Activated naive CD8-positive, alpha-beta T cell treated with anti-CD3 and anti-CD28 coated beads, Interleukin-2, amount 50 U/mL, for 24 hours (primary cell): ENCODE measurements around the gene CRACR2A.

ENCODE experiments used
- ATAC-seq: fragments of 150-1000 bp; cut with Tn5 transposase; one replicate; pipeline ENCODE4 v1.10.0; 2021
- DNase-seq: peaks from one replicate; pipeline ENCODE4 v3.0.0; 2021
- H3K27ac Mint-ChIP-seq: one replicate; pipeline ENCODE4 v1.8.0; 2021; ENCODE audit warnings: mild to moderate bottlenecking, mixed read lengths
- H3K27me3 Mint-ChIP-seq: one replicate; pipeline ENCODE4 v1.8.0; 2021; ENCODE audit warnings: mixed read lengths
- H3K36me3 Mint-ChIP-seq: one replicate; pipeline ENCODE4 v1.8.0; 2021; ENCODE audit warnings: low read depth, mixed read lengths
- H3K4me1 Mint-ChIP-seq: one replicate; pipeline ENCODE4 v1.8.0; 2021; ENCODE audit warnings: mixed read lengths
- H3K4me3 Mint-ChIP-seq: one replicate; pipeline ENCODE4 v1.8.0; 2021; ENCODE audit warnings: mild to moderate bottlenecking, moderate library complexity, mixed read lengths
- H3K9me3 Mint-ChIP-seq: one replicate; pipeline ENCODE4 v1.8.0; 2021; ENCODE audit warnings: mixed read lengths

CRACR2A gene

DNA sequence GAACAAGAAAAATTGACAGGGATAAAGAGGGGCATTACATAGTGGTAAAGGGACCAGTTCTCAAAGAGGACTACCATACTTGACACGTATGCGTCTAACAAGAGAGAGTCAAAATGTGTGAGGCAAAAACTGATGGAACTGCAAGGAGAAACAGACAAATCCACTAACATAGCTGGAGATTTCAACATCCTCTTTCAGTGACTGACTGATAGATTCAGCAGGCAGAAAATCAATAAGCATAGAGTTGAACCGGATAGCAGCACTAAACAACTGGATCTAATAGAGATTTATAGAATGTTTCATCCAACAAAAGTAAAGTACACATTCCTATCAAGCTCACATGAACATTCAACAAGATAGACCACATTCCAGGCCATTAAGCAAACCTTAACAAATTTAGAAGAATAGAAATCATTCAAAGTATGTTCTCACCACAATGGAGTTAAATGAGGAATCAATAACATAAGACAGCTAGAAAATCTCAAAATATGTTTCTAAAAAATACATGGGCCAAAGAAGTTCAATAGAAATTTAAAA is 16.1 kb upstream of the CRACR2A start:
- Mint-ChIP-seq H3K36me3 (no peaks in the 10 kb centered on the region), H3K27me3 (no peaks in the 10 kb centered on the region), H3K4me1 (peaks cover 2% of the 10 kb centered on the region), H3K27ac (no peak overlapping the region), H3K4me3 (no peak overlapping the region), H3K9me3 (no peaks in the 10 kb centered on the region)
- ATAC-seq (no peak), DNase-seq (no peak)

DNA sequence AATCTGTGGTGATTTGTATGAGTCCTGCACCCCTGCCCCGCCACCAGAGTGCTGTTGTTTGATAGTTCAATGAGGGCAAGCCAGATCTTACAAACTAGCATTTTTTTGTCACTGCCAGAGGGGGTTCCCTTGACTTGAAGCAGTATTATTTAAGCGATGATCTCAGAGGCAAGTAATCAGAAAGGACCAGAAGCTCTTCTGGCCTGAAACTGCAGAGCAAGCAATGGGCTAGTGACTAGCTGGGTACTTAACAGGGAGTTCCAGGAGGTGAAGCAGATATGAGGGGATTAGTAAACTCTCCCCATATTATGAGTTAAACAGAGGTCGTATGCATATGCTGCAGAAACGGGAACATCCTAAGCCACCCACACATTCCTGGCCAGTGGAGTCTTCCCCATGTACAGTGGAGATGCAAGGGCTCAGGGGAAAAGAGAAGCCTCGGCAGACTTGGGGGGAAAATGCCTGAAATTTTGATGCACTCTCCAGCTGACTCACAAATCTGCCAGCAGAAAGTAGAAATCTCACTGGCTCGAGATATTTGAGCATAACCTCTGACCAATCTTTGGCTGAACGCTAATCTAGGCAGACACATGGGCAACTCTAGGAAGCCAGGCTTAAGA is 8.3 kb upstream of the CRACR2A start:
- no peaks in the 10 kb centered on the region for H3K4me1 Mint-ChIP-seq
- DNase-seq = no peak
- H3K36me3 Mint-ChIP-seq = peaks cover 3% of the 10 kb centered on the region
- H3K27ac Mint-ChIP-seq = no peak overlapping the region
- no peak overlapping the region for H3K4me3 Mint-ChIP-seq
- no peaks in the 10 kb centered on the region for H3K27me3 Mint-ChIP-seq
- no peak for ATAC-seq
- H3K9me3 Mint-ChIP-seq = no peaks in the 10 kb centered on the region

DNA sequence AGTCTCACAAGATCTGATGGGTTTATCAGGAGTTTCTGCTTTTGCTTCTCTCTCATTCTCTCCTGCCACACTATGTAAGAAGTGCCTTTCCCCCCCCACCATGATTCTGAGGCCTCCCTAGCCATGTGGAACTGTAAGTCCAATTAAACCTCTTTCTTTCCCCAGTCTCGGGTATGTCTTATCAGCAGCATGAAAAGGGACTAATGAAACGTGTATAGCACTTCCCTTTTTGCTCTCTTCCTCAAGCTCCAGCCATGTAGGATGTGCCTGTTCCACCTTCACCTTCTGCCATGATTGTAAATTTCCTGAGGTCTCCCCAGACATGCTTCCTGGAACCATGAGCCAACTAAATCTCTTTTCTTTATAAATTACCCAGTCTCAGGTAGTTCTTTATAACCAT is 7.0 kb upstream of the CRACR2A start:
- Mint-ChIP-seq H3K27me3 (no peaks in the 10 kb centered on the region), H3K9me3 (no peaks in the 10 kb centered on the region), H3K4me1 (peaks cover 3% of the 10 kb centered on the region), H3K4me3 (no peak overlapping the region), H3K36me3 (peaks cover 3% of the 10 kb centered on the region), H3K27ac (no peak overlapping the region)
- DNase-seq (no peak), ATAC-seq (no peak)

DNA sequence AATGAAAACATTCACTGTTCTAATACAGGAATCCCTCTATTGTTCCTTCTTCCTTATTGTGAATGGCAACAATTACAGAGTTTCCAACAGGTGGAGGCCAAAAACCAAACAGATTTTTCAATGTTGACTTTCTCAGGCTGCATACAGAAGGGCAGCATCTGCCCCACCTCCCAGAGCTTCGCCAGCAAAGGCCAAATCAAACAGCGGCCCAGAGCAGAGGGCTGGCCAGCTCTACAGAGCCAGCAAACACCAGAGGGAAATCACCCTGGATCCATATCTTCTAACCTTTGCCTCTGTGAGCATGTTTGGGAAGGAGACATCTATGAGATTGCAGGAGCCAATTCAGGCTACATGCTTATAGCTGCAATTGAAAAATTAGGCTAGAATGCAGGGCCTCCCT is 4.4 kb upstream of the CRACR2A start:
- no peak overlapping the region for H3K4me3 Mint-ChIP-seq
- H3K9me3 Mint-ChIP-seq = no peaks in the 10 kb centered on the region
- no peak overlapping the region for H3K27ac Mint-ChIP-seq
- no peak for ATAC-seq
- DNase-seq = no peak
- H3K4me1 Mint-ChIP-seq = peaks cover 21% of the 10 kb centered on the region
- peaks cover 6% of the 10 kb centered on the region for H3K36me3 Mint-ChIP-seq
- H3K27me3 Mint-ChIP-seq = no peaks in the 10 kb centered on the region

DNA sequence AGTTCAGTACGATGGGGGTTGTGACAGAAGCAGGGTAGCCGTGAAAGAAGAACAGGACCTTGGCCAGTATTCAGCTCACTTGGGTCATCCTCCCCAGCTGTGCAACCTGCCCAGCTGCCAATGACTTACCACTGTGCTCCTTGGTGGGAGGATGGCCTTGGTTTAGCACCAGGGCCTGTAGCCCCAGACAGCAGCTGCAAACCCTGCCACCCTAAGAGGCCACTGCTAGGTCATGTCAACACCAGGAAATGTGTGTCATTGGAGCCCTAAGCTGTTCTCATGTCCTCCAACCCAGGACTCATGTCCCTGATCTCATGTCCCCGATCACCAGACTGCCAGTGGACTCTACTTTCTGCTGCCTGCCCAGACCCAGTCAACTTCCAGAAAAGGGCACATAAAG is 3.0 kb upstream of the CRACR2A start:
- DNase-seq = no peak
- no peak overlapping the region for H3K27ac Mint-ChIP-seq

DNA sequence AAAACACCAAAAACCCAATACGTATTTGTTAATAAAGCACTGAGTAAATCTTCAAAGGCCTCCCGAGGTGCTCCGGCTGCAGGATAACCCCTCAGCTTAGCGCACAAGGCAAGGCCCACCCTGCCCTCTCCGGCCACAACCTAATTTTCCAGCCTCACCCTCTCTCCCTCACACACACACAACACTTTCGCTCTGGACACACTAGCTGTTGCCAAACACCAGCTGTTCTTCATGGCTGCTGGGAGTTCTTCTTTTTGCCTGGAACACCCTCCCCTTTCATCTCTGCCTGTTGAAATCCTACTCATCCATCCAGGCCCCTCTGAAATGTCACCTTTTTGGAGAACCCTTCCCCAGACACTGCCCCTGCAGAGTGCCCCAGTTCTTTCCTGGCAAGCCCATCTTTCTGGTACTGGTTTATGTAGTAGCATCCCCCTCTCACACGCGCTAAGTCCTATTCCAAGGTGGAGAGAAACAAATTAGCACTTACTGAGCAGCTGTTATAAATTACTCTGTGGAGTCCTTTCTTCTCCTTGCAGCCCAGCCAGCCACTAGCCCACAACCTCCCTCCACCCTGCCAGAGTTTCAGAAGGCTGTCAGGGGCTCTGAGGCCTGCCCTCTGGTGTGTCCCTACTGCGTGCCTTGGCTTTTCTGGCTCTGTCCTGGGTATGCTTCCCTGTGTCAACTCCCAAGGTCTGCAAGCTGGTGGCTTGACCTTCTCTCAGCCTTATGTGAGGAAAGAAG is 805 bp upstream of the CRACR2A start:
- no peaks in the 10 kb centered on the region for H3K27me3 Mint-ChIP-seq
- DNase-seq (peak; percentile 27), ATAC-seq (no peak)

More for the DNA sequence above, 3.0 kb upstream of the CRACR2A start:
- Mint-ChIP-seq H3K4me1 (peaks cover 35% of the 10 kb centered on the region), H3K4me3 (no peak overlapping the region), H3K9me3 (no peaks in the 10 kb centered on the region), H3K36me3 (peaks cover 13% of the 10 kb centered on the region), H3K27me3 (no peaks in the 10 kb centered on the region)
- no peak for ATAC-seq

DNA sequence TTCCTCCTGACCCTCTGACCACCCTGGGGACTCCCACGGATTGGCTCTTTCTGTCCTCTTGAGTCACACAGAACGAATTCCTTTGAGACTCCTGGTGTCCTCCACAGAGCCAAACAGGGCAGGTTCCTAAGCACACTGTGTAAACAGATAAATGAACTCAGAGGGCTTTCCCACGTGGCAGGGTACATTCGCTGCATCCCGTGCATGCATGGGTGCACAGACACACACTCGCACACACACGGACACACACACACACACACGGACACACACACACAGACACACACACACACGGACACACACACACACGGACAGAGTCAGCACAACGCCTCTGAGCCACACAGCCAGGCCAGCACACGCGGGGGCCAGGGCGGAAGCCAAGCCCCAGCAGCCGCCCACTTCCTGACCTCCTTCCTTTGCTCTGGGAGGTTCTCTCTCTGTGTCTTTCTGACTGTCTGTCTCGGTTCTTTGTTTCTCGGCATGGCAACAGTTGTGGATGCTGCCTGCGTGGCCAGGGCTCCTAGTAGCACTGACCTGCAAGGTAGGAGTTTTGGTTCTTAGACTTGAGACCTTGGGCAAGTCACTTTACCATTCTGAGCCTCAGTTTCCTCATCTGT is 706 bp downstream of the CRACR2A start:
- DNase-seq (peak; percentile 70), ATAC-seq (peak; percentile 73)
- H3K4me1 Mint-ChIP-seq = peaks cover 61% of the 10 kb centered on the region
- peaks cover 31% of the 10 kb centered on the region for H3K36me3 Mint-ChIP-seq
- H3K27me3 Mint-ChIP-seq = no peaks in the 10 kb centered on the region
- H3K27ac Mint-ChIP-seq = peak overlapping the region; percentile 98
- peak overlapping the region; percentile 97 for H3K4me3 Mint-ChIP-seq
- no peaks in the 10 kb centered on the region for H3K9me3 Mint-ChIP-seq

More for the DNA sequence above, 805 bp upstream of the CRACR2A start:
- Mint-ChIP-seq H3K4me3 (peak overlapping the region; percentile 97), H3K36me3 (peaks cover 29% of the 10 kb centered on the region), H3K4me1 (peaks cover 51% of the 10 kb centered on the region), H3K27ac (peak overlapping the region; percentile 98), H3K9me3 (no peaks in the 10 kb centered on the region)

DNA sequence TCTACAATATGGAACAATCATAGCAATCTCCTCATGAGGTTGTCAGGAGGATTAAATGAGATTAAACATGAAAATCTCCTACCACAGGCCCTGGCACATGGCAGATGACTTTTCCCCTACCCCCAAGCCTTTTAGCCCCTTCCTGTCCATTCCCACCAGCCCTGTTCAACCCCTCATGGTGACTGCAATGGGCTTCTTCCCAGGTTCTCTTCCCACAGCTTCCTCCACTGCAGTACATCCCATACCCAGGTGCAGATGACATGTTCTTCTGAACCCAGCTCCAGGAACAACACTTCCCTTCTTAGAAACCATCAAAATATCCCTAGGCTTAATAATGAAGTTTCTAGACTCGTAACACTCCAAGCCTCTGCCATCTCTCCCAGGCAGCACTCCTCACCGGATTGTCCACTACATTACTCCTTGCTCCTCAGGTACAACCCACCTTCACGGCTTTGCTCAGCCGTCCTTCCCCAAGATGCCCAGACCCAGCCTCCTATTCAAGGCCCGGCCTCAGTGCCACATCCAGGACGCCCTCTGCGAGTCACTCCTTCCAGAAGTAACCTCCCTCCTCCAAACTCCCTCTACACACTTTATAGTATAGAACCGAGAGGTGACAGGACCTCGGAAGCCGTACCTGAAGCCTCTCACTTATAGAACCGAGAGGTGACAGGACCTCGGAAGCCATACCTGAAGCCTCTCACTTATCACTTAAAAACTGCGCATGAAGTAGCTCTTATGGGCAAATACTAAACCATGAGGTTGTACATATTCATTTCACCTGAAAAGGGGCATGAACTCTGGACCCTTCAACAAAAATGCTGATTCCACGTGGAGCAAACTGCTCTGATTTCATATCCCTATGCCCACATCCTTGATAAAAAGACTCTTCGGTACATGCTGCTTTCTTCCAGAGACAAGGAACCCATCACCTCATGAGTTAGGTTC is 1.5 kb downstream of the CRACR2A start:
- Mint-ChIP-seq H3K4me3 (peak overlapping the region; percentile 97), H3K27me3 (no peaks in the 10 kb centered on the region), H3K4me1 (peaks cover 64% of the 10 kb centered on the region), H3K36me3 (peaks cover 38% of the 10 kb centered on the region), H3K9me3 (no peaks in the 10 kb centered on the region), H3K27ac (peak overlapping the region; percentile 98)
- ATAC-seq (no peak), DNase-seq (no peak)

DNA sequence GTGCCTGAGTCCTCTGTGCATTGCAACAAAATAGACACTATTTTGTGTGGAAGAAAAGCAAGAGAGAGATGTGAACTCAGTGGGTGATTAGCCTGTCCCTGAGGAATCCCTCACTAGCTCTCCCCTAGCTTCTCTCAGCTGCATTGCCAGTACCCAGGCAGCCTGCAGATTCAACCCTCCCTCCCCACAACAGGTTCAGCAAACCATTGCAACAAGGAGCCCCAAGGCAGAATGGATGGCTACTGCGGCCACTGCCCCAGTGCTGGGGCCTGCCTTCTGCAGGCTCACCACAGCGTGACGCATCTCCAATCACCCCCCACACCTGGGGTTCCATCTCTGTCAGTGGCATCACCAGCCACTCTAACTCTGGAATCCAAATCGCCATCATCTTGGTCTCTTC is 2.3 kb downstream of the CRACR2A start:
- H3K9me3 Mint-ChIP-seq = no peaks in the 10 kb centered on the region
- H3K36me3 Mint-ChIP-seq = peaks cover 43% of the 10 kb centered on the region
- peak overlapping the region; percentile 98 for H3K27ac Mint-ChIP-seq
- DNase-seq (no peak), ATAC-seq (no peak)
- peaks cover 67% of the 10 kb centered on the region for H3K4me1 Mint-ChIP-seq
- no peaks in the 10 kb centered on the region for H3K27me3 Mint-ChIP-seq
- H3K4me3 Mint-ChIP-seq = peak overlapping the region; percentile 97

DNA sequence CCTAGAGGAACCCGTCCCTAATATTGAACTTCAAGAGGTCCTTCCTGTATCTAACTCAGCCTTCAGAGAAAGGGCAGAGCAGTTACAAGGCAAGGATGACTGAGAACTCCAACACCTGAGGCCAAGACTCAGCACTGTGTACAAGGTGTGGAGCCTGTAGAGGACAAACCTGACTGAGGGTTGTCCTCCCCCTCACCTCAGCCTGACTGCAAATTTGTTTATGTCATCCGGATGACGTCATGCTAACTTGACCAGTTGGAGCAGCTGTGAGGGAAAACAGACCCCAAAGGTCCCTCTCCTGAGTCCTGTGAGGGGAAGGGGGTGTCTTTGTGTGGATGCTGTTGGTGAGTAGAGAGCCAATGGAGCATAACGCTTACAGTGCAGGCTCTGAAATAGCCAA is 4.3 kb downstream of the CRACR2A start:
- no peaks in the 10 kb centered on the region for H3K27me3 Mint-ChIP-seq
- H3K27ac Mint-ChIP-seq = no peak overlapping the region
- no peaks in the 10 kb centered on the region for H3K9me3 Mint-ChIP-seq
- peaks cover 70% of the 10 kb centered on the region for H3K4me1 Mint-ChIP-seq
- no peak for ATAC-seq
- DNase-seq = no peak
- peaks cover 56% of the 10 kb centered on the region for H3K36me3 Mint-ChIP-seq
- no peak overlapping the region for H3K4me3 Mint-ChIP-seq

DNA sequence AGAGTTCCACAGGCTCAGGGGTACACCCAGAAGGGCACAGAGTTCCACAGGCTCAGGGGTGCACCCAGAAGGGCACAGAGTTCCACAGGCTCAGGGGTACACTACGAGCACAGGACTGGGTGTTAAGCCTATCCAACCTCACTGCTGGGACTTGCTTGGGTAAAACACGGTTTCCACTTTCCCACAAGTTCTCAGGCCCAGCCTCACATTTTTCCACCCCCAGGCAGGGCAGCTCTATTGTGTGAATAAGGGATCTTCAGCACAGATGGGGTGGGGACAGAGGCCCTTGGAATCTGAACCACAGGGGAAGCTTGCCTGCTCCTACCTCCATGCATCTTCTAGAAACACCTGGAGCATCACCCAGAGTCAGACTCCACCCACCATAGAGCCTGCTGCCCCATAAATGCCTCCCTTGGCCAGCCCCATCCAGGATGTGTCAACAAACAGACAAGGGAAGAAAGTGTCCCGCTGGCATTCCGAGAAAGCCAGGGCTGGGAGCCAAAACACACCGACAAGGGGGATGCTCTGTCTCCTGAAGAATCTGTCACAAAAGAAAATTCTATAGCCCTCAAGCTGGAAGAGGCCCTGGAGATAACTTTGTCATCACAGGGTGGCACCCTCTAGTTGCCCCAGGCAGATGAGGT is 4.8 kb downstream of the CRACR2A start:
- DNase-seq = no peak
- ATAC-seq = no peak
- Mint-ChIP-seq H3K4me1 (peaks cover 71% of the 10 kb centered on the region), H3K9me3 (no peaks in the 10 kb centered on the region), H3K36me3 (peaks cover 56% of the 10 kb centered on the region), H3K27ac (no peak overlapping the region), H3K4me3 (no peak overlapping the region), H3K27me3 (no peaks in the 10 kb centered on the region)

DNA sequence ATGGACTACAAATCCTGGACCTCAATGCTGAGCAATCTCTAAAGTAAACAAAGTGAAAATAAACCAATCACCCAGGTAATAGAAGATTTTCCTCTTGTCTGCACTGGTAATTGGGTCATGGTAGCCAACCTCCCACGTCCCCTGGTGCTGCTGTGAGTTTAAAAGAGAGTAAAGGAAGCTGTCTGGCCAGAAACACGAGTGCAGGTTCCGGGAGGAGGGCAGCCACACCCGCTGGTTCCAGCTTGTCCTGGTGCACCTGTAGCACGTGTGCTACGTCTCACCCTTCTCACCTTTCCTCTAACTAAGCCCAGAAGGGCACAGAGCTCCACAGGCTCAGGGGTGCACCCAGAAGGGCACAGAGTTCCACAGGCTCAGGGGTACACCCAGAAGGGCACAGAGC is 5.4 kb downstream of the CRACR2A start:
- H3K4me1 Mint-ChIP-seq = peaks cover 73% of the 10 kb centered on the region
- DNase-seq = no peak
- H3K27ac Mint-ChIP-seq = no peak overlapping the region
- no peaks in the 10 kb centered on the region for H3K27me3 Mint-ChIP-seq
- no peak overlapping the region for H3K4me3 Mint-ChIP-seq
- ATAC-seq = no peak
- peaks cover 61% of the 10 kb centered on the region for H3K36me3 Mint-ChIP-seq
- no peaks in the 10 kb centered on the region for H3K9me3 Mint-ChIP-seq

DNA sequence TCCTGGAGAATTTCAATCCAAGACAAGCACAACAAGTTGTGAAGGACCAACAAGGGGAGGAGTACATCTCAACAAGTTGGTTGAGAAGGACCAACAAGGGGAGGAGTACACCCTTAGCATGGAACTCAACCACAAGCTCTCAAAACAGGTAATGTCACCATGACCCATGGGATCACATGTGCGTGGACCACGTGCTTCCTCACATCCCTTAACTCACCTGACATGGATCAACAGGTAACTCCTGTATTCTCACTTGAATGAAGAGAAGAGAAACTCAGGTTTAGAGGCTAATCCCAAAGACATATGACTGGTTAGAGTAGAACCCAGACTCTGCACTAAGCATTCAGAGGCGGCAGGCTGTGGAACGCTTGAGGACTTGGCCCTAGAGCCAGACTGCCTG is 6.2 kb downstream of the CRACR2A start:
- ATAC-seq = no peak
- H3K9me3 Mint-ChIP-seq = no peaks in the 10 kb centered on the region
- H3K4me3 Mint-ChIP-seq = no peak overlapping the region

DNA sequence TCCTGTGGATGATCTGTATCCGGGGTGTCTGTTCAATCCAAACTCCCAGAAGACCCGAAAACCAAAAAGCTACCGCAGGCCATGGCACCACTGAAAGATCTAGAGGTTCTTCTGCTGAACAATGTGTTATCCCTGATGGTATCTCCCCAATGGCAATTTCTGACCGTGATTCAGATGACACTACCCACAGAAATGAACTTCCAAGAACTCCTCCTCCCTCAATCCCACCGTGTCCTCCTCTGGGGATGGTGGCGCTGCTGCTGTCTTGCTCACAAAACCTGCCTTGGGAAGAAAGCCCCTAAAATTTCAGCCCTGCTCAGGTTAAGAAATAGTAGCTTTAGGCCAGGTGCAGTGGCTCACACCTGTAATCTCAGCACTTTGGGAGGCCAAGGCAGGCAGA is 7.8 kb downstream of the CRACR2A start:
- H3K27ac Mint-ChIP-seq = peak overlapping the region; percentile 73
- H3K27me3 Mint-ChIP-seq = no peaks in the 10 kb centered on the region
- DNase-seq (no peak), ATAC-seq (no peak)
- H3K4me1 Mint-ChIP-seq = peaks cover 52% of the 10 kb centered on the region
- peaks cover 50% of the 10 kb centered on the region for H3K36me3 Mint-ChIP-seq
- H3K4me3 Mint-ChIP-seq = no peak overlapping the region
- no peaks in the 10 kb centered on the region for H3K9me3 Mint-ChIP-seq

More for the DNA sequence above, 6.2 kb downstream of the CRACR2A start:
- Mint-ChIP-seq H3K36me3 (peaks cover 56% of the 10 kb centered on the region), H3K4me1 (peaks cover 66% of the 10 kb centered on the region), H3K27ac (no peak overlapping the region), H3K27me3 (no peaks in the 10 kb centered on the region)
- DNase-seq = no peak
